ENCODE data around the gene SRPK1. TPM values are rescaled to one million over a fixed set of nuclear protein-coding genes. Genes with fewer than 3 reads are reported as not detected.
A peak's percentile ranks its signal among the peaks of the same experiment; 100 is the strongest.

Gene SRPK1
- total and polyA plus RNA-seq, 2 of the 13 experiments (the other 11 are each of a cell fraction or from before 2014, with no cell fraction given): 56.4 to 142 TPM

- TF ChIP-seq ZBTB44 (CRISPR knock-in tag; IDR thresholded peaks at IDR 0.05): peak; percentile 99
- peak; percentile 90 for TF ChIP-seq CBFB (CRISPR knock-in tag; IDR thresholded peaks at IDR 0.05)
- no peak; the same call in 1 of the 2 replicates for TF ChIP-seq ZNF101 (CRISPR knock-in tag; IDR thresholded peaks at IDR 0.05; ENCODE audit: borderline replicate concordance, low read depth)
- 0 out of 2 replicates have a peak, but pooled peaks have one; percentile 76 for TF ChIP-seq ZNF468 (CRISPR knock-in tag; IDR thresholded peaks at IDR 0.05)
- TF ChIP-seq ZNF431 (CRISPR knock-in tag; IDR thresholded peaks at IDR 0.05; ENCODE audit: borderline replicate concordance, low read depth): peak; percentile 93
- 0 out of 2 replicates have a peak, but pooled peaks have one; percentile 51 for TF ChIP-seq KAT7 (CRISPR knock-in tag; IDR thresholded peaks at IDR 0.05; ENCODE audit: borderline replicate concordance)
- TF ChIP-seq HOXA3 (CRISPR knock-in tag; IDR thresholded peaks at IDR 0.05): peak; percentile 82
- peak; percentile 97 for TF ChIP-seq MLXIP (CRISPR knock-in tag; IDR thresholded peaks at IDR 0.05; ENCODE audit: borderline replicate concordance)
- peak; percentile 98 for TF ChIP-seq SAFB2 (CRISPR knock-in tag; IDR thresholded peaks at IDR 0.05; ENCODE audit: borderline replicate concordance, low read depth)
- TF ChIP-seq KLF16 (CRISPR knock-in tag; IDR thresholded peaks at IDR 0.05): peak; percentile 69 to 100; a peak in 2 of 4 replicates
- no peak for TF ChIP-seq PCBP1 (IDR thresholded peaks at IDR 0.05; ENCODE audit: borderline replicate concordance, low read depth, low read length)
- TF ChIP-seq ZNF576 (CRISPR knock-in tag; IDR thresholded peaks at IDR 0.05): peak; percentile 71; the same call in 1 of the 2 replicates
- no peak for TF ChIP-seq ZNF432 (CRISPR knock-in tag; IDR thresholded peaks at IDR 0.05; ENCODE audit: borderline replicate concordance)
- TF ChIP-seq TCF7L2 (IDR thresholded peaks at IDR 0.05; ENCODE audit: low read depth, low read length): no peak
- TF ChIP-seq ZNF784 (CRISPR knock-in tag; IDR thresholded peaks at IDR 0.05; ENCODE audit: borderline replicate concordance): peak; percentile 97
- TF ChIP-seq ZNF75D (CRISPR knock-in tag; IDR thresholded peaks at IDR 0.05; ENCODE audit: borderline replicate concordance): peak; percentile 97; the same call in 1 of the 2 replicates
- no peak for TF ChIP-seq POLR2AphosphoS5 (IDR thresholded peaks at IDR 0.05; ENCODE audit: low read depth, low read length)
- TF ChIP-seq NAIF1 (CRISPR knock-in tag; IDR thresholded peaks at IDR 0.05; ENCODE audit: borderline replicate concordance): peak; percentile 92; the same call in 1 of the 2 replicates
- TF ChIP-seq ZNF740 (CRISPR knock-in tag; IDR thresholded peaks at IDR 0.05): peak; percentile 64; the same call in 1 of the 2 replicates
- TF ChIP-seq FOXA3 (CRISPR knock-in tag; IDR thresholded peaks at IDR 0.05): peak; percentile 78
Measured at GRCh38 chr6:35804996-35805736, 115.7 kb downstream of the SRPK1 start, which contains the start of gene LHFPL5 (continued).

Data from HepG2 (cell line).